ENCODE results near the gene USF3.
"Not testable (repeated sequence)": the region's sequence is repeated elsewhere in the genome, so short reads cannot be mapped to it uniquely, and the experiment has no call there.

Gene USF3

DNA sequence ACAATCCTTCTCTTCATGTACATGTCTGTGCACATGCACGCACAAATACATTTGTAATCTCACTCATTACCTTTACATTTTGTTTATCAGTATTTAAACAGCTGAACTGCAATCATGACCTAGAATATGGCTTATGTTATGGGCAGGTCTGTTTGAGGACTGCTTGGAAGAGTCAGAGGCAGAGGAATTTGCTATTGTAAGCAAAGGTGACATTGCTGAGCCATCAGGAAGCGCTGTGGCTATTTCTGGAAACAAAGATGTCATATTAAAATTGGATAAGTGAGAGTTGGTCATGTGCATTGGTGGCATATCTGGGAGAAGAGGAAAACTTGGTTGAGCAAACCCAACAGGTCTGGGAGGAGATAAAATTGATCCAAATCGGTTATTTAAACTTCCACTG is 41.6 kb downstream of the USF3 start:
- Histone ChIP-seq H3K27ac (no peak overlapping the region), H3K9ac (no peak overlapping the region)
- TF ChIP-seq Cebpa-rat (IDR thresholded peaks at IDR 0.05): no peak

DNA sequence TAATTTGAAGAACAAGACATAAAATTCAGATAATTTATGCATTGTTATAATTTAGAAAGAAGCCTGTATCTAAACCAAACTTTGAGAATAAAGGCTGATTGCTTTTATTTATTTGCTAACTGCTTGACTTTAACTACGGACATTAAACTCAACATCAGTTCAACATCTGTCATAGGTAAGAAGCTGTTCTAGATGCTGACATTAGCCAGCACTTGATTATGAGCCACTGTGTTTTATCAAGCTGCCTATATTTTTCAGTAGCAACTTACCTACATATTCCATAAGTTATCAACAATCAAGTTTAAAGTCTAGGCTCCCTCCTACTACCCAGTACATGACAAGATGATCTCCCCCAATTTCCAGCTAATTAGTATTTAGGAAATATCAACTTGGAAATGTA is 42.1 kb downstream of the USF3 start:
- H3K27ac ChIP-seq: no peak overlapping the region
- H4K20me1 ChIP-seq: no peaks in the 10 kb centered on the region
- H3K27me3 ChIP-seq: no peaks in the 10 kb centered on the region
- H3K9ac ChIP-seq: no peak overlapping the region
- H3K9me3 ChIP-seq (replicated peaks in 1 of 11): no peaks in the 10 kb centered on the region
- peaks cover 0 to 4% (median 1%) of the 10 kb centered on the region in 10 experiments; a peak in 8 of 20 replicates for H3K4me1 ChIP-seq
- H3K4me2 ChIP-seq: no peak overlapping the region
- H3K4me3 ChIP-seq: no peak overlapping the region
- H3K36me3 ChIP-seq: peaks cover 12 to 47% (median 34%) of the 10 kb centered on the region in 11 experiments; a peak in 21 of 22 replicates
- no peak for TF ChIP-seq Cebpa-rat (IDR thresholded peaks at IDR 0.05)

More for the DNA sequence above, 41.6 kb downstream of the USF3 start:
- H3K9me3 ChIP-seq (replicated peaks in 1 of 11): no peaks in the 10 kb centered on the region
- no peaks in the 10 kb centered on the region for H3K27me3 ChIP-seq
- H3K4me3 ChIP-seq: no peak overlapping the region
- no peak overlapping the region for H3K4me2 ChIP-seq
- H3K36me3 ChIP-seq: peaks cover 18 to 53% (median 40%) of the 10 kb centered on the region in 11 experiments
- no peaks in the 10 kb centered on the region for H4K20me1 ChIP-seq
- H3K4me1 ChIP-seq: peaks cover 0 to 10% (median 6%) of the 10 kb centered on the region in 10 experiments; a peak in 9 of 20 replicates

GRCh38 chr3:113649174-113649845 is 47.1 kb downstream of the USF3 start:
- Histone ChIP-seq H3K4me2 (no peak overlapping the region), H3K4me3 (no peak overlapping the region), H3K36me3 (no peaks in the 10 kb centered on the region), H4K20me1 (no peaks in the 10 kb centered on the region), H3K4me1 (no peaks in the 10 kb centered on the region), H3K27me3 (no peaks in the 10 kb centered on the region), H3K9me3 (replicated peaks in 1 of 11) (peaks cover 12 to 23% (median 16%) of the 10 kb centered on the region in 11 experiments; a peak in 21 of 22 replicates), H3K9ac (no peak overlapping the region), H3K27ac (no peak overlapping the region)
- no peak for TF ChIP-seq Cebpa-rat (IDR thresholded peaks at IDR 0.05)

DNA sequence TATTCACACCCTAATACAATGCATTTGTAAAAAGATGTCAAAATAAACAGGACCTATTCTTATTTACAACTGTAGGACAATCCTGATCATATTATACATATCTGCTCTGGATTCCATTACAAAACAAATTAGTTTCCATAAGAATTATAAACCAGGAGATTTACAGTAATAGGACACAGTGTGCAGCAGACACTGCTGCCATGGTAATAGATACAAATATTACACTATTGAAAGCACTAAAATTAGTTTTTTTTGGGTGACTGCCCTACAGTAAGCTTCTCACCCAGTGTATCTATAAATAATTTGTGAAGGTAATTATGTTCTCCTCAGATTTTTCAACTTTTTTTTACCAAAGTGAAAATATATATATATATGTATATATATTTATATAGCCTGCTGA is 47.9 kb downstream of the USF3 start:
- H3K36me3 ChIP-seq: no peaks in the 10 kb centered on the region
- TF ChIP-seq Cebpa-rat (IDR thresholded peaks at IDR 0.05): no peak
- peaks cover 18 to 31% (median 24%) of the 10 kb centered on the region in 11 experiments for H3K9me3 ChIP-seq (replicated peaks in 1 of 11)
- no peaks in the 10 kb centered on the region for H3K4me1 ChIP-seq
- no peaks in the 10 kb centered on the region for H3K27me3 ChIP-seq
- no peak overlapping the region for H3K27ac ChIP-seq
- H3K4me2 ChIP-seq: no peak overlapping the region
- no peak overlapping the region for H3K4me3 ChIP-seq
- H4K20me1 ChIP-seq: no peaks in the 10 kb centered on the region
- no peak overlapping the region for H3K9ac ChIP-seq

GRCh38 chr3:113643583-113643982 is 52.9 kb downstream of the USF3 start:
- no peak overlapping the region for H3K9ac ChIP-seq
- H4K20me1 ChIP-seq: no peaks in the 10 kb centered on the region

DNA sequence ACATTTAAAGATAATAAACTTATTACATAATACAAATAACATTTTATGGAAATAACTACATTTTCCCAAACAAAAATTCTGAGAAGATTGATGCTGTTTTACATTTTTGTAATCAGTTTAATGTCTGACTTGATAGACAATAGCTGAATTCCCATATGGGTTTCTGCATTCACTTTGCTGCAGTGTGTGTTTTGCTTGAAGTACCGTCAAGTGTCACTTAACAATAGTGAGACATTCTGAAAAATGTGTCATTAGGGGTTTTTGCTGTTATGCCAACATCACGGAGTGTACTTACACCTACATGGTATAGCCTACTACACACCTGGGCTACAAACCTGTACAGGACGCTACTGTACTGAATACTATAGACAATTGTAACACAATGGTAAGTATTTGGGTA is 57.5 kb downstream of the USF3 start:
- Histone ChIP-seq H3K4me1 (no peaks in the 10 kb centered on the region), H3K36me3 (no peaks in the 10 kb centered on the region), H3K4me3 (no peak overlapping the region), H3K27me3 (no peaks in the 10 kb centered on the region), H3K9ac (no peak overlapping the region), H3K9me3 (replicated peaks in 1 of 11) (peaks cover 0 to 5% (median 4%) of the 10 kb centered on the region in 11 experiments; a peak in 14 of 22 replicates), H3K4me2 (no peak overlapping the region), H4K20me1 (no peaks in the 10 kb centered on the region), H3K27ac (no peak overlapping the region)
- TF ChIP-seq Cebpa-rat (IDR thresholded peaks at IDR 0.05): no peak

More at GRCh38 chr3:113643583-113643982, 52.9 kb downstream of the USF3 start:
- Histone ChIP-seq H3K9me3 (replicated peaks in 1 of 11) (peaks cover 18 to 31% (median 24%) of the 10 kb centered on the region in 11 experiments), H3K4me3 (no peak overlapping the region), H3K27ac (no peak overlapping the region), H3K4me2 (no peak overlapping the region), H3K36me3 (no peaks in the 10 kb centered on the region), H3K4me1 (no peaks in the 10 kb centered on the region), H3K27me3 (no peaks in the 10 kb centered on the region)
- TF ChIP-seq Cebpa-rat (IDR thresholded peaks at IDR 0.05): peak; percentile 40 to 96 (median 77); a peak in 18 of 22 replicates

DNA sequence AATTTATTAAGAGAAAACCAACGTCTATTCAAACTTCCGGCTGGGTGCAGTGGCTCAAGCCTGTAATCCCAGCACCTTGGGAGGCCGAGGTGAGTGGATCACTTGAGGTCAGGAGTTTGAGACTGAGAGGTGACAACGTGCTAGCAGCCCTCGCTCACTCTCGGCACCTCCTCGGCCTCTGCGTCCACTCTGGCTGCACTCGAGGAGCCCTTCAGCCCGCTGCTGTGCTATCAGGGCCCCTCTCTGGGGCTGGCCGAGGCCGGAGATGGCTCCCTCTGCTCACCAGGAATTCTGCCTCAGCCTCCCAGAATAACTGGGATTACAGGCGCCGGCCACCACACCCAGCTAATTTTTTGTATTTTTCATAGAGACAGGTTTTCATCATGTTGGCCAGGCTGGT is 58.7 kb downstream of the USF3 start:
- no peak overlapping the region for H3K9ac ChIP-seq
- no peaks in the 10 kb centered on the region for H3K9me3 ChIP-seq (replicated peaks in 1 of 11)
- H3K4me2 ChIP-seq: no peak overlapping the region
- H3K4me1 ChIP-seq: no peaks in the 10 kb centered on the region
- no peaks in the 10 kb centered on the region for H3K36me3 ChIP-seq
- no peaks in the 10 kb centered on the region for H3K27me3 ChIP-seq
- no peaks in the 10 kb centered on the region for H4K20me1 ChIP-seq
- no peak for TF ChIP-seq Cebpa-rat (IDR thresholded peaks at IDR 0.05)
- no peak overlapping the region for H3K27ac ChIP-seq
- no peak overlapping the region for H3K4me3 ChIP-seq

GRCh38 chr3:113636034-113636433 is 60.4 kb downstream of the USF3 start:
- not testable (repeated sequence) for H3K4me3 ChIP-seq; H3K27me3 ChIP-seq; H3K4me1 ChIP-seq; H3K9me3 ChIP-seq (replicated peaks in 1 of 11); H3K36me3 ChIP-seq; H3K27ac ChIP-seq; H3K9ac ChIP-seq; H4K20me1 ChIP-seq; H3K4me2 ChIP-seq

DNA sequence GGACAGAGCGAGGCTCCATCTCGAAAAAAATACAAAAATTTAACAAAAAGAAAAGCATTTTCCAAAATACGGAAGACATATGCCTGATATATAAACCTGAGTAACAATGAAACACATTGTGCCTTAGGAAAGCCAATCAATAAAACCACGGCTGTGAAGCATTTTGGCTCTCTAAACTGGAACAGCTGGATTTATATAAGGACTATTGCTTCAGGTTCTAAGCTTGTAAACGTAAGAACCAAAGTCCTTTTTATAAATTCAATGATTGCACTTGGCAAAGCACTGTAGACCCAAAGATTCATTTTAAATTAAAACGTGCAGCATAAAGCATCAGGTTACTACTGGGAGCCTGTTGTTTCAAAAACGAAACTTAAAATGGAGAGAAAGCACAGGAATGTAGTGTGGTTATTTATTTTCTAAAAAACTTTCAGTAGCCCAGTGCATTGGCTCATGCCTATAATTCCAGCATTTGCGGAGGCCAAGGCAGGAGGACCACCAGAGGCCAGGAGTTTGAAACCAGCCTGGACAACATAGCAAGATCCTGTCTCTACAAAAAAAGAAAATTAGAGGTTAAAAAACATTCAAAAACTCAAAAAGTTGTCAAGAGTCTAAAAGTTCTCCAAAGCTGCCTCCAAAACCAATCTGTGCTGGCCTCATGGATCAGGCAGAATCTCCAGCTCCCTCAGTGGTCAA is 61.5 kb downstream of the USF3 start:
- TF ChIP-seq Cebpa-rat (IDR thresholded peaks at IDR 0.05): no peak
- Histone ChIP-seq H3K27me3 (no peaks in the 10 kb centered on the region), H3K4me2 (no peak overlapping the region), H3K9ac (no peak overlapping the region), H4K20me1 (no peaks in the 10 kb centered on the region), H3K4me3 (no peak overlapping the region), H3K36me3 (no peaks in the 10 kb centered on the region), H3K27ac (no peak overlapping the region), H3K4me1 (peaks cover 0 to 10% (median 0%) of the 10 kb centered on the region in 10 experiments; a peak in 3 of 20 replicates), H3K9me3 (replicated peaks in 1 of 11) (no peaks in the 10 kb centered on the region)
